C4-2B (cell line): ENCODE data around the gene PRDM4.

Experiments
- CTCF ChIP-seq: fragments of 450-650 bp; conservative IDR thresholded peaks from 2 replicates; pipeline ENCODE4 v1.5.1; 2017; ENCODE audit warnings: mild to moderate bottlenecking
- ZFX ChIP-seq: fragments of 450-650 bp; IDR thresholded peaks from 2 replicates; pipeline ENCODE4 v1.6.1; 2017

GRCh38 chr12:107778383-107779025 lies 17.6 kb upstream of the PRDM4 start:
- TF ChIP-seq CTCF (no peak), ZFX (no peak)
